A549 (cell line): ENCODE results near the gene UNCX.
"Not testable (repeated sequence)": the region's sequence is repeated elsewhere in the genome, so short reads cannot be mapped to it uniquely, and the experiment has no call there.

Experiments
- CTCF ChIP-seq: fragments of >200 bp; sonication (Bioruptor Twin); formaldehyde crosslinking; IDR thresholded peaks from 3 replicates; pipeline ENCODE4 v1.5.1; 2016
- EP300 ChIP-seq, 2 experiments: fragments of >200 bp; sonication (Bioruptor Twin); formaldehyde crosslinking; IDR thresholded peaks; 2 replicates in 1 of 2; 3 replicates in 1 of 2; pipeline ENCODE4 v1.6.1; 2016 to 2017
- HDAC2 ChIP-seq: fragments of 200-600 bp; sonication (generic); IDR thresholded peaks from 2 replicates; pipeline ENCODE4 v1.6.1; 2016
- JUNB ChIP-seq: fragments of >200 bp; sonication (Bioruptor Twin); formaldehyde crosslinking; IDR thresholded peaks from 2 replicates; pipeline ENCODE4 v1.6.1; 2016
- MAFK ChIP-seq: fragments of 450-650 bp; IDR thresholded peaks from 2 replicates; pipeline ENCODE4 v1.6.1; 2014; ENCODE audit not compliant: partially characterized antibody
- POLR2A ChIP-seq: IDR thresholded peaks from 2 replicates; pipeline ENCODE4 v1.6.1; 2012; ENCODE audit warnings: mild to moderate bottlenecking, low read length
- RCOR1 ChIP-seq: fragments of 150-350 bp; IDR thresholded peaks from 2 replicates; pipeline ENCODE4 v1.6.1; 2014; ENCODE audit warnings: antibody characterized with exemption, low read length, low read depth

GRCh38 chr7:1279895-1280294 lies 47.2 kb downstream of the UNCX start:
- not testable (repeated sequence) for TF ChIP-seq HDAC2; MAFK; POLR2A; CTCF; RCOR1; JUNB; EP300 (IDR thresholded peaks at IDR 0.05)
